Vagina (tissue), 2 donors: ENCODE data around the gene ARSG.
"Not testable (repeated sequence)": the region's sequence is repeated elsewhere in the genome, so short reads cannot be mapped to it uniquely, and the experiment has no call there.

Source experiments
- CTCF ChIP-seq, 3 experiments: fragments of 450-650 bp in 2 of 3; fragments of 200-600 bp in 1 of 3; sonication (generic) in 1 of 3; IDR thresholded peaks; one replicate each; pipeline ENCODE4 v1.5.1; 2017 to 2019; ENCODE audit warnings: antibody characterized with exemption in 3 of 3, mild to moderate bottlenecking in 2 of 3, moderate library complexity in 2 of 3
- POLR2AphosphoS5 ChIP-seq, 2 donors: sonication (generic); formaldehyde crosslinking; IDR thresholded peaks; one replicate each; pipeline ENCODE4 v1.9.0; 2017; ENCODE audit warnings: antibody characterized with exemption in 2 of 2, mild to moderate bottlenecking in 2 of 2, low read depth in 1 of 2; ENCODE audit not compliant: insufficient read depth in 1 of 2

- TF ChIP-seq CTCF (IDR thresholded peaks at IDR 0.05); POLR2AphosphoS5 (IDR thresholded peaks at IDR 0.05; ENCODE audit: insufficient read depth in 1 of 2, low read depth in 1 of 2): not testable (repeated sequence)
Observed at GRCh38 chr17:68352671-68353070, 61.4 kb downstream of the ARSG start.
